Cardiac muscle cell (in vitro differentiated cells and primary cell): ENCODE results near the gene SPTLC3. TPM values are rescaled to one million over a fixed set of nuclear protein-coding genes. Genes with fewer than 3 reads are reported as not detected.
A peak's percentile ranks its signal among the peaks of the same experiment; 100 is the strongest.

ENCODE experiments used
- DNase-seq, 2 donors: peaks; one replicate each; pipeline versions ENCODE4 v3.0.0 to v3.0.0-alpha.2; 2010 to 2017; ENCODE audit warnings: low read depth in 1 of 2, low spot score in 1 of 2
- H3K27ac ChIP-seq: fragments of 200-600 bp; sonication (generic); 2 replicates; pipeline ENCODE4 v1.5.1; 2016
- H3K27me3 ChIP-seq: fragments of 200-600 bp; sonication (generic); 2 replicates; pipeline ENCODE4 v1.6.0; 2016; ENCODE audit warnings: control low read depth
- H3K36me3 ChIP-seq: fragments of 200-600 bp; sonication (generic); 2 replicates; pipeline ENCODE4 v1.5.1; 2016; ENCODE audit warnings: control low read depth
- H3K4me1 ChIP-seq: fragments of 200-600 bp; sonication (generic); 2 replicates; pipeline ENCODE4 v1.8.1; 2017; ENCODE audit warnings: low read depth, mild to moderate bottlenecking, mixed run types
- H3K4me3 ChIP-seq: fragments of 200-600 bp; sonication (generic); 2 replicates; pipeline ENCODE4 v1.5.1; 2016; ENCODE audit warnings: mild to moderate bottlenecking
- H3K9me3 ChIP-seq: fragments of 200-600 bp; sonication (generic); 2 replicates; pipeline ENCODE4 v1.5.1; 2017; ENCODE audit warnings: low read depth, mild to moderate bottlenecking, control low read depth
- polyA plus RNA-seq: library from polyadenylated mRNA; unstranded; fragments of >200 nt; fragmentation: Nextera tagmentation; extraction: Ambion mirVana; gene quantifications from 2 replicates; pipeline ENCODE4 v1.2.1, GENCODE V29; 2016
- total RNA-seq: library from RNA; depleted of rRNA; stranded (reverse); fragments of >200 nt; gene quantifications from 2 replicates; pipeline ENCODE4 v1.2.3, GENCODE V29; 2016
- TF ChIP-seq, protein P1 (sequence below): IDR thresholded peaks from 2 replicates; pipeline ENCODE4 v1.5.1; 2012; ENCODE audit warnings: low read depth, mild to moderate bottlenecking, low read length

Gene SPTLC3
- total and polyA plus RNA-seq, 2 experiments from 2014 or later, result 2.2 to 6.2 TPM

DNA sequence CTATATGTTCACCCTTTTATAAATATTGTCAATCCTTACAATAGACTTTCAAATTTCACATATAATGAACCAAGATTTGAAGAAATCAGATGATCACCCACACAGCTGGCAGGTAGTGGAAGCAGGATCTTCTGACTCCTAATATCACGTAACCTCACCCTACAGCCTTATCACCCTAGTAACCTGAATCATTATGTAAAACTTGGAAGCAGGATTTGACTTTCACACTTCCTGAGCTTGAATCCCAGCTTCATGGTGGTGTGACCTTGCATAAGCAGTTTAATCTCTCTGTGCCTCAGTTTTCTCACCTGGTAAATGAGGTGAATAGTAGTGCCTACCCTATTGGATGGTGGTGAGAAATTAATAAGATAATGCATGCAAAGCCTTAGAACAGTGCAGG, 16.4 kb downstream of the SPTLC3 start:
- no peaks in the 10 kb centered on the region for H3K27me3 ChIP-seq
- no peaks in the 10 kb centered on the region for H3K9me3 ChIP-seq
- H3K4me1 ChIP-seq, result no peaks in the 10 kb centered on the region
- no peak overlapping the region for H3K4me3 ChIP-seq
- no peaks in the 10 kb centered on the region for H3K36me3 ChIP-seq
- DNase-seq, result no peak
- TF ChIP-seq, protein P1, sequence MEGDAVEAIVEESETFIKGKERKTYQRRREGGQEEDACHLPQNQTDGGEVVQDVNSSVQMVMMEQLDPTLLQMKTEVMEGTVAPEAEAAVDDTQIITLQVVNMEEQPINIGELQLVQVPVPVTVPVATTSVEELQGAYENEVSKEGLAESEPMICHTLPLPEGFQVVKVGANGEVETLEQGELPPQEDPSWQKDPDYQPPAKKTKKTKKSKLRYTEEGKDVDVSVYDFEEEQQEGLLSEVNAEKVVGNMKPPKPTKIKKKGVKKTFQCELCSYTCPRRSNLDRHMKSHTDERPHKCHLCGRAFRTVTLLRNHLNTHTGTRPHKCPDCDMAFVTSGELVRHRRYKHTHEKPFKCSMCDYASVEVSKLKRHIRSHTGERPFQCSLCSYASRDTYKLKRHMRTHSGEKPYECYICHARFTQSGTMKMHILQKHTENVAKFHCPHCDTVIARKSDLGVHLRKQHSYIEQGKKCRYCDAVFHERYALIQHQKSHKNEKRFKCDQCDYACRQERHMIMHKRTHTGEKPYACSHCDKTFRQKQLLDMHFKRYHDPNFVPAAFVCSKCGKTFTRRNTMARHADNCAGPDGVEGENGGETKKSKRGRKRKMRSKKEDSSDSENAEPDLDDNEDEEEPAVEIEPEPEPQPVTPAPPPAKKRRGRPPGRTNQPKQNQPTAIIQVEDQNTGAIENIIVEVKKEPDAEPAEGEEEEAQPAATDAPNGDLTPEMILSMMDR, result no peak
- no peak overlapping the region for H3K27ac ChIP-seq

DNA sequence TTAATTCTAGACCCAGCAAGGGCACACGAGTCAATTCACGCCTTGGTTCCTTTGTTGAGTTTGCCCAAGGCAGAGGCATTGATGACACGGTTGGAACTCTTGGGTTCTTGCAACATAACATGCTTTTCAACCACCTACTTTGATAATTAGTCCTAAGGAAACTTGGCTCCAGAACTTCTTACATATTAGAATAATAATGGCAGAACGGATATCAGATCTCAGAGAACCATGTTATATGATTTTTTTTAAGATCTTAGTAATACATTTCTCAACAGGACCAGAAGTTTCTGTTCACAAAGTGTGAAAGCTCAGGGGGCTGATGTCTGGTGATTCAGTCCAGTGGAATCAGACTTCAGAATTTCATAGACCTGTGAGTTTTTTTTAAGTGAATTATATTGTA, 19.2 kb downstream of the SPTLC3 start:
- no peak overlapping the region for H3K27ac ChIP-seq

DNA sequence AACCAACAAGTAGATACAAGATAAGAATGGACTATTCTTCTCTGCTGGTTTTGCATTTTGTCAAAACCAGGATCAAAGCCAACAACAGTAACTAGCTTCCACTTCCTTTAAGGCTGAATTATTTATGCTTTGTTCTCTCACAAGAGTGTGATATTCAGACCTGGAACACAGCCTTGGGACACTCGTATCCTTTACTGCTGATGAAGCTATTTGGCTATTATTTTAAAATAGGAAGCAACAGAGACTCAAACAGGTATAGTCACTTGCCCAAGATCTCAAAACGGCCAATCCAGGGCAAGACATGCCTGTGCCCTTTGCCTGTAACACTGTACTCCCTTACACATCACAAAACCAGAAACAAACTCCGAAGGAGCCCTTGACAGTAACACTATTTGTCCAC, 19.9 kb downstream of the SPTLC3 start:
- DNase-seq, result peak in 1 of 2 donors; percentile 18

More for the DNA sequence above, 19.2 kb downstream of the SPTLC3 start:
- no peaks in the 10 kb centered on the region for H3K27me3 ChIP-seq
- no peak overlapping the region for H3K4me3 ChIP-seq
- H3K36me3 ChIP-seq, result no peaks in the 10 kb centered on the region
- H3K4me1 ChIP-seq, result no peaks in the 10 kb centered on the region
- TF ChIP-seq, protein P1, result no peak
- peak in 1 of 2 donors; percentile 38 for DNase-seq
- H3K9me3 ChIP-seq, result no peaks in the 10 kb centered on the region

DNA sequence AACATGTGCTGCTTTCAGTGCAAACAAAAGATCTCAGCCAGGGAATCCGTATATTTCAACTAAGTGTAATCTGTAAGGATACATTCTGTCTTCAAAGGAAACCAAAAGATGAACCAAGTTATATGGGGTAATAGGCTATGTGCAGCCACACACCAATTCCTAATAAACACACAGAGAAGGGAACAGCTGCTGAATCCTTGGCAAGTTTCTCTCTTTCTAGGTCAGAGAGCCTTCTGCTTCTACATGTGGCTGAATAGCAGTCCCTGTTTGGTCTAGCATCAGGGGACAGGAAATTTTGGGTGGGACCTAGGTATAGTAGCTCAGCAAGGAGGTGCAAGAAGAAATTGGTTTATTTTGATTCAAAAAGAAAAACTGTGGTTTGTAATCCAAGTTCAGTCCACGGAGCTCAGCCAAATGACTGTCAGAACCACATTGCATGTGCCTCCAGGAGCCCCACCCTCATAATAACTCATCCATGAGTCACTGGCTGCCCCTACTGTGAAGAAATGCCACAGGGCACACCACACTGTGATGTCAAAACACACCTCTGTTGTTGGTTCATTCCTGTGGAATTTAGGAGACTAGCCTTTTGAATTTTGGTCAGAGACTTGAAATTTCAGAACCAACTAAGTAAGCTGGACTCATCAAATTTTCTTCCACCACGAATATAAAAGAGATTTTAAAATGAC, 21.1 kb downstream of the SPTLC3 start:
- H3K9me3 ChIP-seq, result no peaks in the 10 kb centered on the region
- no peaks in the 10 kb centered on the region for H3K36me3 ChIP-seq
- H3K27ac ChIP-seq, result no peak overlapping the region
- TF ChIP-seq, protein P1, result no peak
- no peaks in the 10 kb centered on the region for H3K27me3 ChIP-seq
- peak in 1 of 2 donors; percentile 84 for DNase-seq
- no peaks in the 10 kb centered on the region for H3K4me1 ChIP-seq
- H3K4me3 ChIP-seq, result no peak overlapping the region

More for the DNA sequence above, 19.9 kb downstream of the SPTLC3 start:
- Histone ChIP-seq H3K4me1 (no peaks in the 10 kb centered on the region), H3K9me3 (no peaks in the 10 kb centered on the region), H3K36me3 (no peaks in the 10 kb centered on the region), H3K27ac (no peak overlapping the region), H3K27me3 (no peaks in the 10 kb centered on the region), H3K4me3 (no peak overlapping the region)
- TF ChIP-seq, protein P1, result no peak

DNA sequence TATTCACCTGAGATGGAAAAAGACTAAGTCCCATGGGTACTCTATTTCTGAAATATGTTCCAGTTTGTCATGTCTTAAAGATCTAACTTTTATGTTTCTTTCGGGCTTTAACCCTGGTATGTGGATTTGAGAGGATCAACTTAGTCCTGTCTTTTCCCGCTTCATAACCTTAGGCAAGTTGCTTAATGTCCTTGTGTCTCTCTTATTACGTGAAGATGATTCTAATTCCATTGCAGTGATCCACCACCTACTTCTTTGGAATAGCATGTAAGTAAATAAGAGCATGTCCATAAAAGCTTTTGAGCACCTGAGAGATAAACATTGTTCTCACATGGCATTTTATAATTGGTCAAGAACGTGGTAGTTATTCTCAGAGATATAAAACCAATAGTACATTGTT, 23.0 kb downstream of the SPTLC3 start:
- no peak for DNase-seq
- Histone ChIP-seq H3K27me3 (no peaks in the 10 kb centered on the region), H3K4me1 (no peaks in the 10 kb centered on the region), H3K36me3 (no peaks in the 10 kb centered on the region), H3K9me3 (no peaks in the 10 kb centered on the region), H3K27ac (no peak overlapping the region), H3K4me3 (no peak overlapping the region)
- TF ChIP-seq, protein P1, result no peak
